SH-SY5Y (cell line): ENCODE measurements around the gene RELB.

Experiments
- GATA2 ChIP-seq: IDR thresholded peaks from 2 replicates; pipeline ENCODE4 v1.6.1; 2011; ENCODE audit warnings: mild to moderate bottlenecking, low read depth, low read length
- GATA3 ChIP-seq: IDR thresholded peaks from 2 replicates; pipeline ENCODE4 v1.6.1; 2011; ENCODE audit warnings: low read depth, mild to moderate bottlenecking, low read length, moderate library complexity

DNA sequence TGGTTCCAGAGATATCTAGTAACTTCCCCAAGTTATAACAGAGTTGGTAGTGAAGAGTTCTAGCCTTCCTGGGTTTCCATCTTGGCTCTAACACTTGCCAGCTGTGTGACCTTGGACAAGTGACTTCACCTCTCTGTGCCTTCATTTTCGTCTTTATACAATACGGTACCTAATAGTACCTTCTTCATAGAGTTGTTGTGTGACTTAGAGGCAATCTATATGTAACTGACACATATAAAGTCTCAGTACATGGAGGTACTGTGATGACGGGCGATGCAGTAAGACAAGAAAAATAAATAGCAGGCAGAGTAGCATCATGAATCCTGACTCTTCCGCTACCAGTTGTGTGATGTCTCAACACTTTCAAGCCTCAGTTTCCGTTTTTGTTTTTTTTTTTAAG, 29.6 kb downstream of the RELB start:
- TF ChIP-seq GATA2: no peak
- TF ChIP-seq GATA3: no peak
